Hepatic stellate cell (primary cell): ENCODE results near the gene ACACA.

Experiments used
- DNase-seq: peaks from one replicate; pipeline ENCODE4 v3.0.0; 2011; ENCODE audit warnings: low spot score

Gene ACACA

GRCh38 chr17:37231887-37232286 lies 174.7 kb downstream of the ACACA start:
- DNase-seq: no peak

GRCh38 chr17:37230633-37231032 lies 176.0 kb downstream of the ACACA start:
- DNase-seq: no peak

GRCh38 chr17:37225465-37225864 lies 181.2 kb downstream of the ACACA start:
- DNase-seq: no peak

- no peak for DNase-seq
Observed at GRCh38 chr17:37221865-37222264, 184.8 kb downstream of the ACACA start.

GRCh38 chr17:37220607-37220953 lies 186.1 kb downstream of the ACACA start:
- DNase-seq: peak; percentile 21

GRCh38 chr17:37219876-37220606 lies 186.6 kb downstream of the ACACA start:
- no peak for DNase-seq

- DNase-seq: no peak
Observed at GRCh38 chr17:37218849-37219248, 187.8 kb downstream of the ACACA start.

- DNase-seq: no peak
Observed at GRCh38 chr17:37214416-37214815, 192.2 kb downstream of the ACACA start.

- DNase-seq: no peak
Observed at GRCh38 chr17:37213927-37214326, 192.7 kb downstream of the ACACA start.

GRCh38 chr17:37212179-37212578 lies 194.5 kb downstream of the ACACA start:
- no peak for DNase-seq

- no peak for DNase-seq
Observed at GRCh38 chr17:37211136-37211535, 195.5 kb downstream of the ACACA start.

- no peak for DNase-seq
Observed at GRCh38 chr17:37207103-37207502, 199.5 kb downstream of the ACACA start.

GRCh38 chr17:37206299-37206698 lies 200.3 kb downstream of the ACACA start:
- no peak for DNase-seq

- DNase-seq: no peak
Observed at GRCh38 chr17:37200497-37200896, 206.1 kb downstream of the ACACA start.

- DNase-seq: no peak
Observed at GRCh38 chr17:37197336-37197735, 209.3 kb downstream of the ACACA start.

GRCh38 chr17:37194208-37194607 lies 212.4 kb downstream of the ACACA start:
- no peak for DNase-seq

GRCh38 chr17:37191219-37191618 lies 215.4 kb downstream of the ACACA start:
- peak; percentile 23 for DNase-seq

- no peak for DNase-seq
Observed at GRCh38 chr17:37190493-37190892, 216.1 kb downstream of the ACACA start.

- DNase-seq: no peak
Observed at GRCh38 chr17:37188157-37188556, 218.5 kb downstream of the ACACA start.

- DNase-seq: no peak
Observed at GRCh38 chr17:37187262-37187661, 219.4 kb downstream of the ACACA start.

- DNase-seq: no peak
Observed at GRCh38 chr17:37182786-37183465, 223.7 kb downstream of the ACACA start.

- DNase-seq: peak; percentile 8
Observed at GRCh38 chr17:37180376-37180775, 226.3 kb downstream of the ACACA start.

- DNase-seq: peak; percentile 9
Observed at GRCh38 chr17:37179893-37180292, 226.7 kb downstream of the ACACA start.
